Esophagus (tissue), 2 donors: ENCODE data around the gene SNHG17. TPM values are rescaled to one million over a fixed set of nuclear protein-coding genes. Genes with fewer than 3 reads are reported as not detected.
"Not testable (repeated sequence)": the region's sequence is repeated elsewhere in the genome, so short reads cannot be mapped to it uniquely, and the experiment has no call there.

Source experiments
- H3K27ac ChIP-seq, 2 donors: one replicate each; pipeline ENCODE4 v1.5.1; 2013; ENCODE audit warnings: low read depth in 2 of 2, mild to moderate bottlenecking in 2 of 2, inconsistent platforms in 1 of 2, low read length in 1 of 2, moderate library complexity in 1 of 2
- H3K27me3 ChIP-seq, 2 donors: one replicate each; pipeline ENCODE4 v1.6.1; 2013; ENCODE audit warnings: low read length in 2 of 2, control low read depth in 1 of 2, mild to moderate bottlenecking in 1 of 2; ENCODE audit not compliant: insufficient read depth in 2 of 2, control insufficient read depth in 1 of 2
- H3K36me3 ChIP-seq, 2 donors: one replicate each; pipeline ENCODE4 v1.6.1; 2013; ENCODE audit warnings: low read length in 1 of 2; ENCODE audit not compliant: control insufficient read depth in 2 of 2, insufficient read depth in 2 of 2
- H3K4me1 ChIP-seq, 2 donors: one replicate each; pipeline ENCODE4 v1.6.1; 2013; ENCODE audit warnings: low read length in 1 of 2; ENCODE audit not compliant: control insufficient read depth in 2 of 2, insufficient read depth in 2 of 2
- H3K4me3 ChIP-seq, 2 donors: one replicate each; pipeline ENCODE4 v1.5.1; 2013; ENCODE audit warnings: low read length in 2 of 2, mild to moderate bottlenecking in 2 of 2, low read depth in 1 of 2, moderate library complexity in 1 of 2
- H3K9me3 ChIP-seq, 2 donors: one replicate each; pipeline ENCODE4 v1.6.1; 2013; ENCODE audit warnings: mild to moderate bottlenecking in 2 of 2, low read depth in 1 of 2, low read length in 1 of 2, moderate library complexity in 1 of 2; ENCODE audit not compliant: control insufficient read depth in 2 of 2, insufficient read depth in 1 of 2
- WGBS, 2 donors: extraction: QIAGEN DNeasy Blood & Tissue Kit; methylation state at CpG; one replicate each; pipeline ENCODE4 v1.1.7; 2013; 5-methylcytosine and 5-hydroxymethylcytosine counted together
- polyA plus RNA-seq, 2 donors: library from polyadenylated mRNA; stranded (reverse); fragments of 200-250 nt; gene quantifications; one replicate each; pipeline ENCODE4 v1.2.3, GENCODE V29; 2013
- donor health status: healthy with polysubstance abuse.
- donor health status: Bipolar disorder and iron deficiency.

SNHG17 gene
- polyA plus RNA-seq, 2 donors = 32.6 to 39.3 TPM

- Histone ChIP-seq H3K27me3 (no peaks in the 10 kb centered on the region), H3K27ac (no peak overlapping the region), H3K4me1 (peaks cover 4 to 9% of the 10 kb centered on the region in 2 donors), H3K9me3 (no peaks in the 10 kb centered on the region), H3K36me3 (peaks cover 5 to 12% of the 10 kb centered on the region in 2 donors), H3K4me3 (no peak overlapping the region)
- WGBS, 2 donors = 81 to 90% methylated on average over 3 of the region's 3 CpGs
Observed at GRCh38 chr20:38449046-38449445, 13.9 kb upstream of the SNHG17 start.

- 85 to 86% methylated on average over 10 of the region's 10 CpGs for WGBS, 2 donors
- no peak overlapping the region for H3K4me3 ChIP-seq
Observed at GRCh38 chr20:38447931-38448675, 13.0 kb upstream of the SNHG17 start.

GRCh38 chr20:38447251-38447661, 12.1 kb upstream of the SNHG17 start:
- H3K36me3 ChIP-seq = peaks cover 5 to 12% of the 10 kb centered on the region in 2 donors
- H3K27ac ChIP-seq = peak overlapping the region in 1 of 2 donors; percentile 81
- H3K27me3 ChIP-seq = no peaks in the 10 kb centered on the region
- H3K4me1 ChIP-seq = peaks cover 4 to 6% of the 10 kb centered on the region in 2 donors
- peak overlapping the region; percentile 85 to 89 for H3K4me3 ChIP-seq
- whole genome bisulfite sequencing, 2 donors = 39 to 42% methylated on average over 12 of the region's 12 CpGs
- no peaks in the 10 kb centered on the region for H3K9me3 ChIP-seq

More at GRCh38 chr20:38447931-38448675, 13.0 kb upstream of the SNHG17 start:
- H3K4me1 ChIP-seq = peaks cover 4 to 6% of the 10 kb centered on the region in 2 donors
- H3K36me3 ChIP-seq = peaks cover 5 to 12% of the 10 kb centered on the region in 2 donors
- no peak overlapping the region for H3K27ac ChIP-seq
- H3K9me3 ChIP-seq = no peaks in the 10 kb centered on the region
- no peaks in the 10 kb centered on the region for H3K27me3 ChIP-seq

- 1 to 2% methylated on average over 50 to 56 of the region's 56 CpGs for WGBS, 2 donors
- no peaks in the 10 kb centered on the region for H3K9me3 ChIP-seq
- peaks cover 4 to 6% of the 10 kb centered on the region in 2 donors for H3K4me1 ChIP-seq
- peak overlapping the region; percentile 85 to 89 for H3K4me3 ChIP-seq
- peak overlapping the region; percentile 57 to 81 for H3K27ac ChIP-seq
- no peaks in the 10 kb centered on the region for H3K27me3 ChIP-seq
- peaks cover 5 to 12% of the 10 kb centered on the region in 2 donors for H3K36me3 ChIP-seq
Observed at GRCh38 chr20:38446441-38447209, 11.5 kb upstream of the SNHG17 start.

- Histone ChIP-seq H3K36me3 (peaks cover 5 to 11% of the 10 kb centered on the region in 2 donors), H3K4me3 (peak overlapping the region in 1 of 2 donors; percentile 89), H3K4me1 (peaks cover 4 to 6% of the 10 kb centered on the region in 2 donors), H3K9me3 (no peaks in the 10 kb centered on the region), H3K27me3 (no peaks in the 10 kb centered on the region), H3K27ac (no peak overlapping the region)
- WGBS, 2 donors = 73 to 76% methylated on average over 6 of the region's 6 CpGs
Observed at GRCh38 chr20:38445901-38446425, 10.8 kb upstream of the SNHG17 start.

GRCh38 chr20:38445381-38445796, 10.3 kb upstream of the SNHG17 start:
- Histone ChIP-seq H3K36me3 (peaks cover 4 to 6% of the 10 kb centered on the region in 2 donors), H3K4me1 (peaks cover 4 to 6% of the 10 kb centered on the region in 2 donors), H3K27ac (no peak overlapping the region), H3K27me3 (no peaks in the 10 kb centered on the region), H3K4me3 (no peak overlapping the region), H3K9me3 (no peaks in the 10 kb centered on the region)
- 76 to 85% methylated on average over 3 of the region's 3 CpGs for WGBS, 2 donors

GRCh38 chr20:38441916-38442315, 6.8 kb upstream of the SNHG17 start:
- 66 to 72% methylated on average over 9 of the region's 9 CpGs for WGBS, 2 donors

GRCh38 chr20:38441110-38441509, 6.0 kb upstream of the SNHG17 start:
- H3K27ac ChIP-seq, H3K4me3 ChIP-seq, H3K9me3 ChIP-seq, H3K4me1 ChIP-seq, H3K27me3 ChIP-seq, H3K36me3 ChIP-seq: not testable (repeated sequence)
- 93 to 95% methylated on average over 7 to 8 of the region's 8 CpGs for WGBS, 2 donors

More at GRCh38 chr20:38441916-38442315, 6.8 kb upstream of the SNHG17 start:
- no peak overlapping the region for H3K27ac ChIP-seq
- H3K4me3 ChIP-seq = no peak overlapping the region
- H3K36me3 ChIP-seq = no peaks in the 10 kb centered on the region
- no peaks in the 10 kb centered on the region for H3K9me3 ChIP-seq
- H3K4me1 ChIP-seq = no peaks in the 10 kb centered on the region
- H3K27me3 ChIP-seq = no peaks in the 10 kb centered on the region

- 84 to 86% methylated on average over 6 of the region's 6 CpGs for WGBS, 2 donors
- no peaks in the 10 kb centered on the region for H3K27me3 ChIP-seq
- H3K4me1 ChIP-seq = peaks cover 4 to 8% of the 10 kb centered on the region in 2 donors
Observed at GRCh38 chr20:38437796-38438195, 2.7 kb upstream of the SNHG17 start.

More at GRCh38 chr20:38437796-38438195, 2.7 kb upstream of the SNHG17 start:
- Histone ChIP-seq H3K36me3 (peaks cover 0 to 4% of the 10 kb centered on the region in 2 donors), H3K27ac (no peak overlapping the region), H3K4me3 (no peak overlapping the region), H3K9me3 (no peaks in the 10 kb centered on the region)
